Uterus (tissue), 2 donors: ENCODE results near the gene CDH13.

Experiments used
- CTCF ChIP-seq, 4 experiments: fragments of 200-600 bp in 2 of 4; fragments of 450-650 bp in 2 of 4; sonication (generic) in 2 of 4; IDR thresholded peaks; one replicate each; pipeline ENCODE4 v1.5.1; 2016 to 2019; ENCODE audit warnings: antibody characterized with exemption in 4 of 4, mild to moderate bottlenecking in 2 of 4, moderate library complexity in 1 of 4
- POLR2A ChIP-seq, 2 donors: fragments of 450-650 bp; IDR thresholded peaks; one replicate each; pipeline ENCODE4 v1.6.1; 2016; ENCODE audit warnings: antibody characterized with exemption in 2 of 2, mild to moderate bottlenecking in 1 of 2, moderate library complexity in 1 of 2

GRCh38 chr16:82911925-82912324 lies 285.2 kb downstream of the CDH13 start:
- no peak for TF ChIP-seq CTCF (IDR thresholded peaks at IDR 0.05)
- no peak for TF ChIP-seq POLR2A (IDR thresholded peaks at IDR 0.05)
